Activated CD4-positive, alpha-beta T cell treated with anti-CD3 and anti-CD28 coated beads, Interleukin-10, Interleukin-2, amounts not matched to agents 100 ng/mL and 50 ng/mL, durations not matched to agents 16 hours and 8 hours (primary cell): Measurements from ENCODE around the gene EPS15.
A peak's percentile ranks its signal among the peaks of the same experiment; 100 is the strongest.
"Not testable (repeated sequence)": the region's sequence is repeated elsewhere in the genome, so short reads cannot be mapped to it uniquely, and the experiment has no call there.

Experiments used
- DNase-seq: peaks from one replicate; pipeline ENCODE4 v3.0.0-alpha.2; 2020

Gene EPS15

GRCh38 chr1:51422367-51423072, 96.5 kb downstream of the EPS15 start:
- DNase-seq, result no peak

GRCh38 chr1:51421964-51422363, 97.1 kb downstream of the EPS15 start:
- peak; percentile 40 for DNase-seq

GRCh38 chr1:51420867-51421627, 98.0 kb downstream of the EPS15 start:
- DNase-seq, result no peak

- no peak for DNase-seq
Measured at GRCh38 chr1:51418384-51418959, 100.6 kb downstream of the EPS15 start.

GRCh38 chr1:51417496-51418383, 101.3 kb downstream of the EPS15 start:
- DNase-seq, result no peak

GRCh38 chr1:51416910-51417309, 102.2 kb downstream of the EPS15 start:
- DNase-seq, result no peak

GRCh38 chr1:51415963-51416362, 103.1 kb downstream of the EPS15 start:
- DNase-seq, result no peak

GRCh38 chr1:51414811-51415210, 104.3 kb downstream of the EPS15 start:
- DNase-seq, result no peak

GRCh38 chr1:51411820-51412219, 107.2 kb downstream of the EPS15 start:
- DNase-seq, result not testable (repeated sequence)

GRCh38 chr1:51410568-51411460, 108.3 kb downstream of the EPS15 start:
- no peak for DNase-seq

GRCh38 chr1:51409755-51410541, 109.1 kb downstream of the EPS15 start:
- not testable (repeated sequence) for DNase-seq

- no peak for DNase-seq
Measured at GRCh38 chr1:51392241-51392640, 126.8 kb downstream of the EPS15 start.

GRCh38 chr1:51390641-51391040, 128.4 kb downstream of the EPS15 start:
- not testable (repeated sequence) for DNase-seq

GRCh38 chr1:51387288-51387687, 131.8 kb downstream of the EPS15 start:
- not testable (repeated sequence) for DNase-seq

- DNase-seq, result not testable (repeated sequence)
Measured at GRCh38 chr1:51386259-51386658, 132.8 kb downstream of the EPS15 start.

GRCh38 chr1:51385776-51386175, 133.3 kb downstream of the EPS15 start:
- no peak for DNase-seq

GRCh38 chr1:51381964-51382363, 137.1 kb downstream of the EPS15 start:
- DNase-seq, result no peak

- no peak for DNase-seq
Measured at GRCh38 chr1:51380936-51381335, 138.1 kb downstream of the EPS15 start.

- no peak for DNase-seq
Measured at GRCh38 chr1:51378871-51379270, 140.2 kb downstream of the EPS15 start.

- DNase-seq, result no peak
Measured at GRCh38 chr1:51373898-51374297, 145.2 kb downstream of the EPS15 start.

- DNase-seq, result no peak
Measured at GRCh38 chr1:51372561-51372960, 146.5 kb downstream of the EPS15 start.
